Smooth muscle cell (in vitro differentiated cells): ENCODE results near the gene ACOD1. TPM values are rescaled to one million over a fixed set of nuclear protein-coding genes. Genes with fewer than 3 reads are reported as not detected.
"Not testable (repeated sequence)": the region's sequence is repeated elsewhere in the genome, so short reads cannot be mapped to it uniquely, and the experiment has no call there.

Experiments used
- DNase-seq: peaks from one replicate; lab custom pipeline; 2025; ENCODE audit not compliant: unreplicated experiment; lab: John Stamatoyannopoulos, UW
- H2AFZ ChIP-seq: fragments of 200-600 bp; sonication (generic); 2 replicates; pipeline ENCODE4 v1.6.0; 2016; ENCODE audit warnings: antibody characterized with exemption, low read depth, mild to moderate bottlenecking
- H3F3A ChIP-seq: fragments of 200-600 bp; sonication (generic); 2 replicates; pipeline ENCODE4 v1.6.0; 2017; ENCODE audit warnings: antibody characterized with exemption, low read depth
- H3K27ac ChIP-seq: fragments of 200-600 bp; sonication (generic); 2 replicates; pipeline ENCODE4 v1.5.1; 2016; ENCODE audit warnings: low read depth, mild to moderate bottlenecking
- H3K27me3 ChIP-seq: fragments of 200-600 bp; sonication (generic); 2 replicates; pipeline ENCODE4 v1.6.1; 2016; ENCODE audit warnings: low read depth, mild to moderate bottlenecking
- H3K36me3 ChIP-seq: fragments of 200-600 bp; sonication (generic); 2 replicates; pipeline ENCODE4 v1.5.1; 2016; ENCODE audit warnings: low read depth
- H3K4me1 ChIP-seq: fragments of 200-600 bp; sonication (generic); 2 replicates; pipeline ENCODE4 v1.5.1; 2016; ENCODE audit warnings: low read depth
- H3K4me2 ChIP-seq: fragments of 200-600 bp; sonication (generic); 2 replicates; pipeline ENCODE4 v1.6.0; 2016; ENCODE audit warnings: mild to moderate bottlenecking
- H3K4me3 ChIP-seq: fragments of 200-600 bp; sonication (generic); 2 replicates; pipeline ENCODE4 v1.5.1; 2016; ENCODE audit warnings: mild to moderate bottlenecking
- H3K79me2 ChIP-seq: fragments of 200-600 bp; sonication (generic); 2 replicates; pipeline ENCODE4 v1.6.0; 2016; ENCODE audit warnings: low read depth, mild to moderate bottlenecking
- H3K9ac ChIP-seq: fragments of 200-600 bp; sonication (generic); 2 replicates; pipeline ENCODE4 v1.6.0; 2016; ENCODE audit warnings: low read depth
- H3K9me3 ChIP-seq: fragments of 200-600 bp; sonication (generic); replicated peaks from 2 replicates; pipeline ENCODE4 v1.5.1; 2016; ENCODE audit warnings: low read depth
- H4K20me1 ChIP-seq: fragments of 200-600 bp; sonication (generic); 2 replicates; pipeline ENCODE4 v1.6.0; 2016; ENCODE audit warnings: low read depth
- WGBS: methylation state at CpG from one replicate; pipeline ENCODE4 v1.1.7; 2016; ENCODE audit warnings: low lambda C conversion rate; 5-methylcytosine and 5-hydroxymethylcytosine counted together
- polyA plus RNA-seq: library from polyadenylated mRNA; unstranded; fragments of >200 nt; fragmentation: Nextera tagmentation; extraction: Ambion mirVana; gene quantifications from 2 replicates; pipeline ENCODE4 v1.2.1, GENCODE V29; 2016
- total RNA-seq: library from RNA; depleted of rRNA; stranded (reverse); fragments of >200 nt; gene quantifications from 2 replicates; pipeline ENCODE4 v1.2.3, GENCODE V29; 2014
- TF ChIP-seq, protein P1 (sequence below): fragments of 200-600 bp; sonication (generic); IDR thresholded peaks from 2 replicates; pipeline ENCODE4 v1.5.1; 2017; ENCODE audit warnings: borderline replicate concordance, mild to moderate bottlenecking, antibody characterized with exemption; ENCODE audit not compliant: insufficient read depth, poor library complexity, severe bottlenecking

ACOD1 gene
- total and polyA plus RNA-seq, 2 experiments from 2014 or later: not detected

DNA sequence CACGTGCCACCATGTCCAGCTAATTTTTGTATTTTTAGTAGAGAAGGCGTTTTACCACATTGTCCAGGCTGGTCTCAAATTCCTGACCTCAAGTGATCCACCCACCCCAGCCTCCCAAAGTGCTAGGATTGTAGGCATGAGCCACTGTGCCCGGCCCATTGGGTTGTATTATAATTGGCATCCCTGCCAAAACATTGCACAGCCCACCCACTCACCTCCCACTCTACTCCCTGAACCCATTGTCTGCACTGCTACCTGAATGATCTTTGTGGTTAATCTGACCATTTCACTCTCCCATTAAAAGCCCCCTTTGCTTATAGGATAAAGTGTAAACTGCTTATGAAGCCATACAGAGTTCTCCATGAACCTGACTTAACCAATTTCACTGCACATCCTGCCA is 35.8 kb upstream of the ACOD1 start:
- Histone ChIP-seq H2AFZ (no peak overlapping the region), H3K79me2 (no peaks in the 10 kb centered on the region), H3K4me2 (no peak overlapping the region), H3K27me3 (no peaks in the 10 kb centered on the region), H4K20me1 (no peaks in the 10 kb centered on the region), H3K9ac (no peak overlapping the region), H3K4me1 (no peaks in the 10 kb centered on the region), H3K27ac (no peak overlapping the region), H3K9me3 (no peaks in the 10 kb centered on the region), H3F3A (no peaks in the 10 kb centered on the region), H3K36me3 (no peaks in the 10 kb centered on the region), H3K4me3 (no peak overlapping the region)
- TF ChIP-seq, protein P1, sequence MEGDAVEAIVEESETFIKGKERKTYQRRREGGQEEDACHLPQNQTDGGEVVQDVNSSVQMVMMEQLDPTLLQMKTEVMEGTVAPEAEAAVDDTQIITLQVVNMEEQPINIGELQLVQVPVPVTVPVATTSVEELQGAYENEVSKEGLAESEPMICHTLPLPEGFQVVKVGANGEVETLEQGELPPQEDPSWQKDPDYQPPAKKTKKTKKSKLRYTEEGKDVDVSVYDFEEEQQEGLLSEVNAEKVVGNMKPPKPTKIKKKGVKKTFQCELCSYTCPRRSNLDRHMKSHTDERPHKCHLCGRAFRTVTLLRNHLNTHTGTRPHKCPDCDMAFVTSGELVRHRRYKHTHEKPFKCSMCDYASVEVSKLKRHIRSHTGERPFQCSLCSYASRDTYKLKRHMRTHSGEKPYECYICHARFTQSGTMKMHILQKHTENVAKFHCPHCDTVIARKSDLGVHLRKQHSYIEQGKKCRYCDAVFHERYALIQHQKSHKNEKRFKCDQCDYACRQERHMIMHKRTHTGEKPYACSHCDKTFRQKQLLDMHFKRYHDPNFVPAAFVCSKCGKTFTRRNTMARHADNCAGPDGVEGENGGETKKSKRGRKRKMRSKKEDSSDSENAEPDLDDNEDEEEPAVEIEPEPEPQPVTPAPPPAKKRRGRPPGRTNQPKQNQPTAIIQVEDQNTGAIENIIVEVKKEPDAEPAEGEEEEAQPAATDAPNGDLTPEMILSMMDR: no peak
- 76% methylated on average over 3 of the region's 3 CpGs for WGBS
- DNase-seq: no peak

DNA sequence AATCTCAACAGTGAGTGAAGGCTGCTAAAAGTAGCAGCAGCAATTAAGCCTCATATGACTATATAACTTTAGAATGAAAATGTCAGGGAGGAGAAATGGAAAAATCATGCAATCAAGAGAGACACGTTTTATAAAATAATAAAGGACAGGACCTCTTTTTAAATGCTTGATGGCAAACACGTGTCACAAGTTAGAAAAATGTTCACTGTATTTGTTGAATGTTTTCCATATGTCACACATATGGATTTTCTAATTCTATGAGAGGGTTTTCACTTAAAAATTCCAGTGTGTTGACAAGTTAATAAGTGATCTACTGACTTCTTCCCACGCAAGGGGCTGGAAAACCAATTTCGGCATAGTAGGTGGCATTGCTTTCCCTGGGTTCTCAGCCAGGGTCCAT is 34.4 kb upstream of the ACOD1 start:
- DNase-seq: no peak
- Histone ChIP-seq H3K4me3 (no peak overlapping the region), H3K27ac (no peak overlapping the region), H2AFZ (no peak overlapping the region), H3K4me1 (peaks cover 3% of the 10 kb centered on the region), H3K9me3 (no peaks in the 10 kb centered on the region), H3K27me3 (no peaks in the 10 kb centered on the region), H4K20me1 (no peaks in the 10 kb centered on the region), H3K4me2 (no peak overlapping the region), H3F3A (peaks cover 6% of the 10 kb centered on the region), H3K9ac (no peak overlapping the region), H3K79me2 (no peaks in the 10 kb centered on the region), H3K36me3 (no peaks in the 10 kb centered on the region)
- TF ChIP-seq, protein P1: no peak
- 84% methylated on average over 4 of the region's 4 CpGs for WGBS

DNA sequence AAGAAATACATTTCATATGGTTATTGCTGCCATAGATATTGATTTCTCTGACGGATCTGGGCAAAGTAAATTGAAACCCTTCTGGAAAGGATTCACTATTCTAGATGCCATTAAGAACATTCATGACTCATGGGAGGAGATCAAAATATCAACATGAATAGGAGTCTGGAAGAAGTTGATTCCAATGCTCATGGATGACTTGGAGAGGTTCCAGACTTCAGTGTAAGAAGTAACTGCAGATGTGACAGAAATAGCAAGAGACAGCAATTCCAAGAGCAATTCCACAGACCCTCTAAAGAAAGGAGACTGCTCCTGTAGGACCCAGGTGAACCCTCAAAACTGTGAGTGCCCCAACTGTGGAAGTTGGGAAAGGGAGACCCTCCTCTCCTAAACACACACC is 31.2 kb upstream of the ACOD1 start:
- H3K4me3 ChIP-seq: no peak overlapping the region
- DNase-seq: no peak
- H3K4me2 ChIP-seq: peak overlapping the region; percentile 69
- no peaks in the 10 kb centered on the region for H3K36me3 ChIP-seq
- no peaks in the 10 kb centered on the region for H3K79me2 ChIP-seq
- peaks cover 3% of the 10 kb centered on the region for H3K4me1 ChIP-seq
- H3K27ac ChIP-seq: peak overlapping the region; percentile 96
- peak overlapping the region; percentile 32 for H2AFZ ChIP-seq
- no peaks in the 10 kb centered on the region for H4K20me1 ChIP-seq
- H3K27me3 ChIP-seq: no peaks in the 10 kb centered on the region
- TF ChIP-seq, protein P1: no peak
- H3K9me3 ChIP-seq: no peaks in the 10 kb centered on the region
- H3K9ac ChIP-seq: peak overlapping the region; percentile 70
- H3F3A ChIP-seq: peaks cover 6% of the 10 kb centered on the region
- WGBS: 71% methylated on average over 1 of the region's 1 CpG

DNA sequence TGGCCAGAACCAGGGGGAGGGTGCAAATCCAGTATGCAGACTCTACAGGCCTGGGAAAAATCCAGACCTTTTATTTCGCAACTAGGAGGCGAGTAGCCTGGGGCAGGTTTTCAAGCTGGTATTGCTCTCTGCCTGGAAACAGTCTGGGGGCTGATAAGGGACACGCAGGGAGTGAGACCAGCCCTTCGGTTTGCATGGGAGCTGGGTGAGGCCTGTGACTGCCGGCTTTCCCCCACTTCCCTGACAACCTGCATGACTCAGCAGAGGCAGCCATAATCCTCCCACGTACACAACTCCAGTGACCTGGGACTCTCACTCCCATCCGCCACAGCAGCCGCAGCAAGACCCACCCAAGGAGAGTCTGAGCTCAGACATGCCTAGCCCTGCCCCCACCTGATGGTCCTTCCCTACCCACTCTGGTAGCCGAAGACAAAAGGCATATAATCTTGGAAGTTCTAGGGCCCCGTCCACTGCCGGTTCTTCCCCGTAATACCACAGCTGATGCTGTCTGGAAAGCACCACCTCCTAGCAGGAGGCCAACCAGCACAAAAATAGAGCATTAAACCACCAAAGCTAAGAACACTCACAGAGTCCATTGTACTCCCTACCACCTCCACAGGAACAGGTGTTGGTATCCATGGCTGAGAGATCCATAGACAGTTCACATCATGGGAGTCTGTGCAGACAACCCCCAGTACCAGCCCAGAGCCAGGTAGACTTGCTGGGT is 30.4 kb upstream of the ACOD1 start:
- H3K79me2 ChIP-seq, H3K9me3 ChIP-seq, H3K36me3 ChIP-seq, H3K27me3 ChIP-seq, H3K4me3 ChIP-seq, H4K20me1 ChIP-seq, H3F3A ChIP-seq, H3K4me1 ChIP-seq: not testable (repeated sequence)
- DNase-seq: peak; percentile 14
- 17% methylated on average over 12 of the region's 12 CpGs for WGBS
- Histone ChIP-seq H2AFZ (peak overlapping the region; percentile 32), H3K4me2 (peak overlapping the region; percentile 69), H3K9ac (peak overlapping the region; percentile 70), H3K27ac (peak overlapping the region; percentile 96)
